RWPE2 (cell line): ENCODE data around the gene CDCA5.

Experiments used
- ATAC-seq: fragments of 200-7000 bp; cut with Tn5 transposase; 3 replicates; pipeline ENCODE4 v1.9.1; 2021; ENCODE audit warnings: low read depth
- DNase-seq: peaks from one replicate; pipeline ENCODE4 v3.0.0-alpha.2; 2020; ENCODE audit warnings: low spot score
- H3K27ac ChIP-seq: fragments of 450-650 bp; 2 replicates; pipeline ENCODE4 v1.5.1; 2017; ENCODE audit warnings: mild to moderate bottlenecking; ENCODE audit not compliant: poor library complexity, severe bottlenecking
- H3K27me3 ChIP-seq: fragments of 250-450 bp; sonication (Bioruptor Pico); 2 replicates; pipeline ENCODE4 v1.5.1; 2021; ENCODE audit warnings: mild to moderate bottlenecking, moderate library complexity; ENCODE audit not compliant: insufficient read depth, poor library complexity, severe bottlenecking
- H3K36me3 ChIP-seq: fragments of 250-450 bp; sonication (Bioruptor Pico); 2 replicates; pipeline ENCODE4 v1.5.1; 2020; ENCODE audit warnings: low read depth, mild to moderate bottlenecking, moderate library complexity
- H3K4me1 ChIP-seq: fragments of 250-450 bp; sonication (Bioruptor Pico); 2 replicates; pipeline ENCODE4 v1.5.1; 2021; ENCODE audit warnings: mild to moderate bottlenecking, moderate library complexity; ENCODE audit not compliant: insufficient read depth, poor library complexity, severe bottlenecking
- H3K4me3 ChIP-seq: fragments of 250-450 bp; sonication (Bioruptor Pico); 2 replicates; pipeline ENCODE4 v1.5.1; 2021; ENCODE audit warnings: mild to moderate bottlenecking, moderate library complexity; ENCODE audit not compliant: severe bottlenecking
- H3K9me3 ChIP-seq: fragments of 250-450 bp; sonication (Bioruptor Pico); 2 replicates; pipeline ENCODE4 v1.5.1; 2021; ENCODE audit warnings: mild to moderate bottlenecking, moderate library complexity; ENCODE audit not compliant: severe bottlenecking
- TF ChIP-seq, protein P1 (sequence below): fragments of 450-650 bp; IDR thresholded peaks from one replicate; pipeline ENCODE4 v1.5.1; 2017; ENCODE audit warnings: mild to moderate bottlenecking, moderate library complexity; ENCODE audit not compliant: poor library complexity, severe bottlenecking

The CDCA5 gene

DNA sequence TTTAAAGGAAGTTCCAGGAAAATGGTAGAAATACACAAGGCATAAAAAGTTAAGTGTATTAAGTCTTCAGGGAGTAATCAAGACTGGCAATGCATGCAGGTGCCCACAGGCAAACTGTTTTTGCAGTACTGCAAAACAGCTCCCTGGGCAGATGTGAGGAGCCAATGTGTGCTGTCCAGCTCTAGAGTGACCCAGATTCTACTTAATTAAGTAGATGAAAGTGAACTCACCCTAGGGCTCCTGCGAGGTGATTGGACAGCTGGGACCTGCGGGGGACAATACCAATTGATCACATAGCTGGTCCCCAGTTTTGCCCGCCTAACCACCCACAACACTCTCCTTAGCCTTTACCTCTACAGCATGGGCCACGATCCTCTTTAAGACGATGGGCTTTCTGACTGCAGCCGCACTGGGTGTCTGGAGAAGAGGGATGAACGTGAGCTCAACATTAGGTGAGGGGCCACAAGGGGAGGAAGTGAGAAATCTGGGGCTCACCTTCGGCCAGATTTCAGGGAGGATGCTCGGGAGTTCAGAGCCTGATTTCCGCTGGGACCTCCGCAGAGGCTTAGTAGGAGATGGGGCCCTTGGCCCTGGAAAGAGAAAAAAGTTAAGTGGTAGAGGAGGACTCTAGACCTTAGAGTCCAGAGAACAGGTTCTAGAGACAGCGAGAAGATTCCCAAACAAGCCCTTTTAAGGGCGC is 556 bp downstream of the CDCA5 start:
- H3K27ac ChIP-seq: peak overlapping the region; percentile 65
- H3K9me3 ChIP-seq: no peaks in the 10 kb centered on the region
- TF ChIP-seq, protein P1, sequence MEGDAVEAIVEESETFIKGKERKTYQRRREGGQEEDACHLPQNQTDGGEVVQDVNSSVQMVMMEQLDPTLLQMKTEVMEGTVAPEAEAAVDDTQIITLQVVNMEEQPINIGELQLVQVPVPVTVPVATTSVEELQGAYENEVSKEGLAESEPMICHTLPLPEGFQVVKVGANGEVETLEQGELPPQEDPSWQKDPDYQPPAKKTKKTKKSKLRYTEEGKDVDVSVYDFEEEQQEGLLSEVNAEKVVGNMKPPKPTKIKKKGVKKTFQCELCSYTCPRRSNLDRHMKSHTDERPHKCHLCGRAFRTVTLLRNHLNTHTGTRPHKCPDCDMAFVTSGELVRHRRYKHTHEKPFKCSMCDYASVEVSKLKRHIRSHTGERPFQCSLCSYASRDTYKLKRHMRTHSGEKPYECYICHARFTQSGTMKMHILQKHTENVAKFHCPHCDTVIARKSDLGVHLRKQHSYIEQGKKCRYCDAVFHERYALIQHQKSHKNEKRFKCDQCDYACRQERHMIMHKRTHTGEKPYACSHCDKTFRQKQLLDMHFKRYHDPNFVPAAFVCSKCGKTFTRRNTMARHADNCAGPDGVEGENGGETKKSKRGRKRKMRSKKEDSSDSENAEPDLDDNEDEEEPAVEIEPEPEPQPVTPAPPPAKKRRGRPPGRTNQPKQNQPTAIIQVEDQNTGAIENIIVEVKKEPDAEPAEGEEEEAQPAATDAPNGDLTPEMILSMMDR: no peak
- no peaks in the 10 kb centered on the region for H3K27me3 ChIP-seq
- H3K4me3 ChIP-seq: peak overlapping the region; percentile 78
- ATAC-seq (no peak; the same call in 2 of the 3 replicates), DNase-seq (no peak)
- peaks cover 70% of the 10 kb centered on the region for H3K36me3 ChIP-seq
- H3K4me1 ChIP-seq: peaks cover 13% of the 10 kb centered on the region

DNA sequence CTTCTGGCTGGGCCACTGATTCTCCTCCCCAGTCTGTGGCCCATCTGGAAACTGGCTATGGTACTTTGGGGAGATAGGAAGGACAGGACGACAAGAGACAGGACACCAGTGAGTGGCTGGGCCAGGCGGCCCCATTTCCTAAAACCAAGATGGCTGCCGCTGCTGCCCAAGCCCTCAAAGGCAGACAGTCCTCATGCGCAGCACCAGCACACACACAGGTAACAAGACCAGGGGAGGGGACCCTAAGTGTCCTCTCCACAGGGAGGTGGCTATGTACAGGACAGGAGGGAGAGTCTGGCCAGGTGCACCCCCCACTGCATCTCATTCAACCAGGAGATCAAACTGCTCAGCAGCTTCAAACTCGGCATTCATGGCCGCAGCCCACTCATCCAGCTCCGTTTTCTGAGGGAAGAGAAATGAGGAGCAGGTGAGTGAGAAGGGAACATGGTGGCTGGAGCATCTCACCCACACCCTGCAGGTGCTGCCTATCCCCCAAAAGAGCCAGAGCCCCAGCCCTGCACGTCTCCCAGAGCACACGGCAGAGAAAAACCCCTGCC is 5.0 kb downstream of the CDCA5 start:
- peaks cover 7% of the 10 kb centered on the region for H3K4me1 ChIP-seq
- H3K27ac ChIP-seq: no peak overlapping the region
- no peak for ATAC-seq
- no peaks in the 10 kb centered on the region for H3K9me3 ChIP-seq
- H3K36me3 ChIP-seq: peaks cover 61% of the 10 kb centered on the region
- no peaks in the 10 kb centered on the region for H3K27me3 ChIP-seq
- H3K4me3 ChIP-seq: no peak overlapping the region
- TF ChIP-seq, protein P1: no peak
- DNase-seq: no peak

DNA sequence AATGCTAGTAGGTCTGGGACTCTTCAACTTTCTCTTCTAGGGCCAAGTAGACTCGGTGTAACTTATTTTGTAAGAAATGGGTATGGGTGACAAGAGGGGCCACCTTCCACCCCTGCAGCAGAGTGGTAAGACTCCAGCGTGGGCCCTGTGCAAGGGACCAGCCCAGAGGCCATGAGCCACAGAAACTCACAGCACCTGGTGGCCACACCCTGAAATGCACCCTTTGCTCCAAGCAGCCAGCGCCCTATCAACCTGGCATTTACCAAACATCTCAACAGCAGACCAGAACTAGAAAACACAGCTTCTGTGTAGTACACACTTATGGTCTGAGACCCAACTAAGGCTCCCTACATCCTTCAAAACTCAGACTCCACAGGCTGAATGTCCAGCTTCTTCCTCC is 5.7 kb downstream of the CDCA5 start:
- peaks cover 7% of the 10 kb centered on the region for H3K4me1 ChIP-seq
- TF ChIP-seq, protein P1: peak; percentile 52
- H3K27me3 ChIP-seq: no peaks in the 10 kb centered on the region
- H3K36me3 ChIP-seq: peaks cover 61% of the 10 kb centered on the region
- no peaks in the 10 kb centered on the region for H3K9me3 ChIP-seq
- ATAC-seq (peak; percentile 66), DNase-seq (no peak)
- no peak overlapping the region for H3K4me3 ChIP-seq
- H3K27ac ChIP-seq: no peak overlapping the region

DNA sequence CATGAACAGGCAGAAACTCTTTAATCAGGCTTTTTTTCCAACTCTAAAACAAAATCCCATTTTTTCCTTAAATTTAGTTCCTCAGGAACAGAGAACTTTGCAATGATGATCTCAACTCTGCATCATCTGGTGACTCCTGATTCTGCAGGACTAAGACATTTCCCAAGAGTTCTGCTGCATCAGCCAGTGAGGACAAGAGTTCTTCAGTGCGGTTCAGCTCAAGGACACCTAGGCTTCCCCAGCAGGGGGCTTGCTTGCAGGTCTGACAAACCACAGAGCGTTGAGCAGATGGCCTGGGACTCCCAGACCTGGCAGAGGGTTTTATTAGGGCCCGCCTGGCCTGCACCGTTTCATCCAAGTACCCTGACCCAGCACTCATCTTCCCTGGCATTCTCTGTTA is 6.4 kb downstream of the CDCA5 start:
- no peak for DNase-seq
- H3K27me3 ChIP-seq: no peaks in the 10 kb centered on the region
- H3K27ac ChIP-seq: no peak overlapping the region
- no peak overlapping the region for H3K4me3 ChIP-seq
- TF ChIP-seq, protein P1: no peak
- no peaks in the 10 kb centered on the region for H3K9me3 ChIP-seq
- H3K36me3 ChIP-seq: peaks cover 54% of the 10 kb centered on the region
- H3K4me1 ChIP-seq: peaks cover 1% of the 10 kb centered on the region
- ATAC-seq: peak; percentile 21; the same call in 1 of the 3 replicates

DNA sequence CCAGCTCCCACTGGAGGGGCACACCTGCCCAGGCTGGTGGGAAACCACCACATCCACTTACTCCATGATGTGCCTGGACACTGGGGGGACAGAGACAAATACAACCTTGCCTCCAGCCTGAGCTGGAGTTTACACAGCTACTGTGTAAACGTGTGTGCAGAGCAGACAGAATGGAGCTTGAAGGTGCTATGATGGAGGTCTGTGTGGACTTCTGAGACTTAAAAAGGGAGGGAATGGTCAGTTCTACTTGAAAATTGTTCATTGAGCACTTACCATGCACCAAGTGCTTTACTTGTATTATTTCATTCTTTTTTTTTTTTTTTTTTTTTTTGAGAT is 11.2 kb downstream of the CDCA5 start:
- no peaks in the 10 kb centered on the region for H3K27me3 ChIP-seq
- no peak overlapping the region for H3K4me3 ChIP-seq
- H3K27ac ChIP-seq: no peak overlapping the region
- no peak for ATAC-seq
- no peak for DNase-seq
- TF ChIP-seq, protein P1: no peak
- no peaks in the 10 kb centered on the region for H3K4me1 ChIP-seq
- H3K9me3 ChIP-seq: no peaks in the 10 kb centered on the region
- peaks cover 7% of the 10 kb centered on the region for H3K36me3 ChIP-seq
